HFFc6 (cell line): ENCODE data around the gene C2CD4D. TPM values are rescaled to one million over a fixed set of nuclear protein-coding genes. Genes with fewer than 3 reads are reported as not detected.
A peak's percentile ranks its signal among the peaks of the same experiment; 100 is the strongest.
"Not testable (repeated sequence)": the region's sequence is repeated elsewhere in the genome, so short reads cannot be mapped to it uniquely, and the experiment has no call there.

Experiments used
- DNase-seq: peaks from one replicate; pipeline ENCODE4 v3.0.0-alpha.2; 2018
- H3K27ac Mint-ChIP-seq: 2 replicates; pipeline ENCODE4 v1.8.0; 2020; ENCODE audit warnings: mild to moderate bottlenecking, mixed read lengths
- H3K27me3 Mint-ChIP-seq: 2 replicates; pipeline ENCODE4 v1.8.0; 2021; ENCODE audit warnings: mild to moderate bottlenecking, moderate library complexity, mixed read lengths; ENCODE audit not compliant: insufficient read depth
- H3K36me3 Mint-ChIP-seq: 2 replicates; pipeline ENCODE4 v1.8.0; 2021; ENCODE audit warnings: low read depth, mixed read lengths
- H3K4me1 Mint-ChIP-seq: 2 replicates; pipeline ENCODE4 v1.8.0; 2020; ENCODE audit warnings: low read depth, mixed read lengths
- H3K4me3 Mint-ChIP-seq: 2 replicates; pipeline ENCODE4 v1.8.0; 2020; ENCODE audit warnings: mild to moderate bottlenecking, moderate library complexity, mixed read lengths
- H3K9me3 Mint-ChIP-seq: 2 replicates; pipeline ENCODE4 v1.8.0; 2020; ENCODE audit warnings: mild to moderate bottlenecking, mixed read lengths
- CTCF ChIP-seq: fragments of 200-600 bp; sonication (generic); IDR thresholded peaks from 2 replicates; pipeline ENCODE4 v1.5.0; 2021; ENCODE audit warnings: antibody characterized with exemption, mild to moderate bottlenecking
- long read RNA-seq: library from polyadenylated mRNA; unstranded; transcript quantifications from one replicate; pipeline ENCODE4 v2.0.0, GENCODE V29; 2019
- total RNA-seq, 6 experiments: library from RNA; stranded (reverse); fragmentation: NEBNext Ultra II Directional; extraction: Animal tissue kit (Norgen Biotek cat#: 25700); gene quantifications; 2 replicates in 1 of 6; 3 replicates in 5 of 6; pipeline ENCODE4 v1.2.3, GENCODE V29; 2021

C2CD4D gene
- not detected for total RNA-seq
- long read RNA-seq = 0 reads

GRCh38 chr1:151839457-151840403, at the start of gene C2CD4D:
TSS of gene C2CD4D (minus strand) at chr1:151839820. CDS start at chr1:151838989, 831 bp downstream.
- H3K4me3 Mint-ChIP-seq = no peak within 1 kb of the TSS
- H3K4me1 Mint-ChIP-seq = peaks cover 18% of the 10 kb centered on the region
- no peaks in the 10 kb centered on the region for H3K36me3 Mint-ChIP-seq
- H3K27ac Mint-ChIP-seq = no peak within 1 kb of the TSS
- no peak for DNase-seq
- H3K9me3 Mint-ChIP-seq = no peaks in the 10 kb centered on the region
- H3K27me3 Mint-ChIP-seq = peaks cover 40% of the 10 kb centered on the region
- no peak for TF ChIP-seq CTCF

GRCh38 chr1:151888972-151889570, 49.5 kb upstream of the C2CD4D start:
- peaks cover 28% of the 10 kb centered on the region for H3K36me3 Mint-ChIP-seq
- TF ChIP-seq CTCF = peak; percentile 77
- no peak overlapping the region for H3K4me3 Mint-ChIP-seq
- no peak for DNase-seq
- peaks cover 3% of the 10 kb centered on the region; the same call in 1 of the 2 replicates for H3K27me3 Mint-ChIP-seq
- no peak overlapping the region for H3K27ac Mint-ChIP-seq
- H3K9me3 Mint-ChIP-seq = no peaks in the 10 kb centered on the region
- H3K4me1 Mint-ChIP-seq = peaks cover 38% of the 10 kb centered on the region

- Mint-ChIP-seq H3K4me1 (peaks cover 20% of the 10 kb centered on the region), H3K4me3 (no peak overlapping the region)
Measured at GRCh38 chr1:151887028-151887427, 47.4 kb upstream of the C2CD4D start.

GRCh38 chr1:151885479-151885878, 45.9 kb upstream of the C2CD4D start:
- H3K4me1 Mint-ChIP-seq = peaks cover 12% of the 10 kb centered on the region
- no peak for DNase-seq
- no peak for TF ChIP-seq CTCF
- H3K4me3 Mint-ChIP-seq = no peak overlapping the region
- H3K9me3 Mint-ChIP-seq = no peaks in the 10 kb centered on the region
- H3K27me3 Mint-ChIP-seq = no peaks in the 10 kb centered on the region
- H3K36me3 Mint-ChIP-seq = peaks cover 4% of the 10 kb centered on the region
- H3K27ac Mint-ChIP-seq = no peak overlapping the region

More at GRCh38 chr1:151887028-151887427, 47.4 kb upstream of the C2CD4D start:
- peak; percentile 52 for DNase-seq
- Mint-ChIP-seq H3K27ac (no peak overlapping the region), H3K9me3 (no peaks in the 10 kb centered on the region), H3K36me3 (peaks cover 12% of the 10 kb centered on the region), H3K27me3 (no peaks in the 10 kb centered on the region)
- TF ChIP-seq CTCF = no peak

GRCh38 chr1:151884879-151885278, 45.3 kb upstream of the C2CD4D start:
- not testable (repeated sequence) for H3K9me3 Mint-ChIP-seq, H3K36me3 Mint-ChIP-seq, DNase-seq, H3K4me3 Mint-ChIP-seq, H3K27me3 Mint-ChIP-seq, H3K27ac Mint-ChIP-seq
- H3K4me1 Mint-ChIP-seq = peaks cover 12% of the 10 kb centered on the region

- not testable (repeated sequence) for H3K9me3 Mint-ChIP-seq, H3K27ac Mint-ChIP-seq, H3K27me3 Mint-ChIP-seq, DNase-seq, H3K4me3 Mint-ChIP-seq, H3K36me3 Mint-ChIP-seq
- H3K4me1 Mint-ChIP-seq = peaks cover 12% of the 10 kb centered on the region
Measured at GRCh38 chr1:151884445-151884844, 44.8 kb upstream of the C2CD4D start.

GRCh38 chr1:151883898-151884297, 44.3 kb upstream of the C2CD4D start:
- not testable (repeated sequence) for H3K27ac Mint-ChIP-seq, H3K9me3 Mint-ChIP-seq, H3K27me3 Mint-ChIP-seq, H3K36me3 Mint-ChIP-seq, H3K4me3 Mint-ChIP-seq, DNase-seq
- H3K4me1 Mint-ChIP-seq = peaks cover 12% of the 10 kb centered on the region

- not testable (repeated sequence) for H3K27me3 Mint-ChIP-seq, H3K36me3 Mint-ChIP-seq, DNase-seq, H3K27ac Mint-ChIP-seq, H3K4me3 Mint-ChIP-seq, H3K9me3 Mint-ChIP-seq, H3K4me1 Mint-ChIP-seq
Measured at GRCh38 chr1:151882918-151883317, 43.3 kb upstream of the C2CD4D start.
